Stimulated activated CD4-positive, alpha-beta T cell treated with anti-CD3 and anti-CD28 coated beads, Interleukin-1b, Interleukin-23, amount 100 ng/mL, for 24 hours (primary cell): ENCODE measurements around the gene TBC1D22A.
"Not testable (repeated sequence)": the region's sequence is repeated elsewhere in the genome, so short reads cannot be mapped to it uniquely, and the experiment has no call there.

ENCODE experiments used
- DNase-seq, 4 experiments: peaks; one replicate each; pipeline ENCODE4 v3.0.0-alpha.2; 2020; ENCODE audit warnings: low read depth in 4 of 4, low spot score in 1 of 4

Gene TBC1D22A

DNA sequence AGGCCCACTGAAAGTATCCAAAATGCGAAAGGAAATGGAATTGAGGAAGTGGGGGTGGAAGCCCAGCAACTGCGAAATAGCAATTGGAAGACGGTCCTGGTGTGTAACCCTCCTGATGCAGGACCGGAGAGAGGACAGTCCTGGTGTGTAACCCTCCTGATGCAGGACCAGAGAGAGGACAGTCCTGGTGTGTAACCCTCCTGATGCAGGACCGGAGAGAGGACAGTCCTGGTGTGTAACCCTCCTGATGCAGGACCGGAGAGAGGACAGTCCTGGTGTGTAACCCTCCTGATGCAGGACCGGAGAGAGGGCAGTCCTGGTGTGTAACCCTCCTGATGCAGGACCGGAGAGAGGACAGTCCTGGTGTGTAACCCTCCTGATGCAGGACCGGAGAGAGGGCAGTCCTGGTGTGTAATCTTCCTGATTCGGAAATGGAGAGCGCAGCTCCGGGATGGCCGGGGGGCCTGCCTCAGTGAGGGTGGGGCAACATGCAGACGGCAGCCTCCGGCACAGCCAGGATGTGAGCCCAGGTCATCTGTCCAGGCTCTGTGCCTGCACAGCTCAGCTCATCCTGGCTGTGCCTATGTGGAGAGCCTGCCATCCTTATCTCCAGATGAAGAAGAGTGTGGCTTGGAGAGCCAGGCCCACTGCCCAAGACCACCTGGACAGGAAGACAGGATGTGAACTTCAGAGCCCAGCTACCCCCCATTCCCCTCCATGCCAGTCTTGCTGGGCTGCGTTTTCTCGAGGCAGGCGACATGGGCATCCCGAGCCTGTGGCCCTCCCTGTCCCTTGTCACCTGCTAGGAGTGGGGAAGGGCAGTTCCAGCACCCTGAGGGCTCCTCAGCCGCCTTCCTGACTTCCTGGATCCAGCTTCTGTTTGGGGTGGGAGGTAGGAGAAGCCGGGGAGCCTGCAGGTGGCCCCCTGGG is 408.3 kb downstream of the TBC1D22A start:
- DNase-seq = not testable (repeated sequence)

- DNase-seq = no peak
Observed at GRCh38 chr22:47171441-47172221, 409.2 kb downstream of the TBC1D22A start.

- no peak for DNase-seq
Observed at GRCh38 chr22:47172771-47173534, 410.5 kb downstream of the TBC1D22A start.

- DNase-seq = no peak
Observed at GRCh38 chr22:47173535-47174021, 411.1 kb downstream of the TBC1D22A start.

GRCh38 chr22:47174096-47174495 is 411.6 kb downstream of the TBC1D22A start:
- DNase-seq = no peak

DNA sequence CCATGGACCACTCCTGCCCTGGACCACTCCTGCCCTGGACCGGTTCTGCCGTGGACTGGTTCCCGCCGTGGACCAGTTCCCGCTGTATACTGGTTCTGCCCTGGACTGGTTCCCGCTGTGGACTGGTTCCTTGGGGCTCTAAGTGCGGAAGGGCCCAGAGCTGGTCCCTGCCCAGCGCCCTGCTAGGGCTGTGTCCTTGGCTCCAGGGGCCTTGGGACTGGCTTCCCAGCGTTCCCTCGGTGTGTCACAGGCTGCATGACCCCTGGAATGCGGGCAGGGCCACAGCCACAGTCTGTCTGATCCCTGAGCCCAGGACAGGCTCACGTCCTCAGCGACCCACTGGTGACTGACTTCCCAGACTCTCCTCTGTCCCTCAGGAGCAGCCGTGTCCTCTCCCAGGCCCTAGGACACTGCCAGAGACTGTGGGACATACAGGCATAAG is 412.2 kb downstream of the TBC1D22A start:
- no peak for DNase-seq

GRCh38 chr22:47175151-47176025 is 412.9 kb downstream of the TBC1D22A start:
- no peak for DNase-seq

GRCh38 chr22:47176026-47176389 is 413.6 kb downstream of the TBC1D22A start:
- no peak for DNase-seq

GRCh38 chr22:47176573-47177333 is 414.3 kb downstream of the TBC1D22A start:
- DNase-seq = no peak

DNA sequence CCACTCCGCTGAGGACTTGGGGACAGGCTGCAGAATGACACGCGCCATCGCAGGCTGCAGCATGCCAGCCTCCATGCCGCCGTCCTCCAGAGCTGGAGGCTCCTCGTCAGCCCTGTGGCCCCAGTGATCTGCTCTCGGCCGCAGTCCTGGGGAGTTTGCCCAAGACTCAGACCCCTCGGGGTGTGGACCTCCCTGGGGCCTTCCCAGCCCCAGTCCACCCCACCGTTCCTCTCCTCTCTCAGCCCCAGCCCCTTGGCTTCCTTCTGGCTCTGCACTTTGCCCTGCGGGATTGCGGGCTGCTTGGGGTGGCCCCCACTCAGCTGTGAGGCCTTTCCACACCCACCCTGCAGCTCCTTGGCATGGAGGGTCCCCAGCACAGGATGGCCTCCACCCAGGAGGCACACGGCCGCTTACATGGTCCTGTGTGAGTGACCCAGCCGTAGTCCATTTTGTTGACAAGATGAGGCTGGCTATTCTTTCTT is 414.9 kb downstream of the TBC1D22A start:
- DNase-seq = no peak

- no peak for DNase-seq
Observed at GRCh38 chr22:47178339-47178738, 415.9 kb downstream of the TBC1D22A start.

- DNase-seq = no peak
Observed at GRCh38 chr22:47180796-47181195, 418.3 kb downstream of the TBC1D22A start.

DNA sequence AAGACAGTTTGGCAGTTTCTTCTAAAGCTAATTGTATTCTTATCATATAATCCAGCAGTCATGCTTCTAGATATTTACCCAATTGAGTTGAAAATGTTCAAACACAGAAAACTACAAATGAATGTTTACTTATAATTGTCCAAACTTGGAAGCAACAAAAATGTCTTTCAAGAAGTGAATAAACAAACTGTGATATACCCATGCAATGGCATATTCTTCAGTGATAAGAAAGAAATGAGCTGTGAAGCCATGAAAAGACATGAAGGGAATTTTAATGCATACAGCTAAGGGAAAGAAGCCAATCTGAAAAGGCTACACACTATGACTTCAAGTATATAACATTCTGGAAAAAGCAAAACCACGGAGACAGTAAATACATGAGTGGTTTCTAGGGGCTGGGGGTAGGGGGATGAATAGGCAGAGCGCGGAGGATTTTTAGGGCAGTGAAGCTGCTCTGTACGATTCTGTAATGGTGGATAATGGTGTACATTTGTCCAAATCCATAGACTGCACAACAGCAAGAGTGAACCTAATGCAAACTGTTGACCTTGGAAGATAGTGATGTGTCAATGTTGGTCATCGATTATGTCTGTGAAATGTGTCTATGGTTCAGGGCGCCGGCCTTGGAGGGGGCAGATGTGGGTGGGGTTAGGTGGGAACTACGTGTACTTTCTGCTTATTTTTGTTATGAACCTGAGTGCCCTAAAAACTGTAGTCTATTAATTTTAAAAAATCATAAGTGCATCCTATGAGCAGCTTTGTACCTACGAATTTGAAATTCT is 424.9 kb downstream of the TBC1D22A start:
- no peak for DNase-seq

GRCh38 chr22:47188261-47189055 is 426.0 kb downstream of the TBC1D22A start:
- no peak for DNase-seq

DNA sequence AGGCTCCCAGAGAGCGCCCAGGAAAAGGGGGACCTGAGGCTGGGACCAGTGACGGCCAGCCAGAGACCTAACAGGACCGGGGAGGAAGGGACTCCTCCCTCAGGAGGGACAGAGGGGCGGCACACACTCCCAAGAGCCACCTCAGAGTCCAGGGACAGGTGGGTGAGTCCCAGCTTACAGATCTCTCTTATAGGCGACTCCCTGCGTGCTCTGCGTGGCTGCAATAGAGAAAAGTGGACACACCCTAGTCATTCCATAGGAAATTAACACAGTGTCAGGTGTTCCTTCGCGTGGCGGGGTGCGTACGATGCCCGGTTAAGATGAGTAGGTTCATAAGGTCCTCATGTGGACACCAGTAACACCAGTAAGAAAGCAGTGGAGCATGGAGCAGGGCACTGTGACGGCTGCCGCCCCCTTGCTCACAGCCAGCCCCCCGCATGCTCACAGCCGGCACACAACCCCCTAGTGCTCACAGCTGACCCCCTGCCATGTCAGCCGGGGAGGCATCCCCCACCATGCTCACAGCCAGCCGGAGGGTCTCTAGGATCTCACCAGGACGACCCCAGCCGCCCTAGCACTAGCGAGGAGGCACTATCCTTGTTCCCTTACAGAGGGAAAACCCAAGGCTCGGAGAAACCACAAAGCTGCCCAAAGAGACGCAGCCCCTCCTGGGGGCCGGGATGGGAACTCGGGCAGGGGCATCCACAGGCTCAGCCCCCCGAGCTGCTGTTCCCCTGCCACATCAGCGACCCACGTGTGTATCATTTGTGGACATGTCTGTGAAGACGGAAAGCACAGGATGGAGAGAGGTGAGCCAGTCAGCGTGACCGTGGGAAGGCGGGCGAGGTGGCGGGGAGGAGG is 426.8 kb downstream of the TBC1D22A start:
- DNase-seq = no peak

DNA sequence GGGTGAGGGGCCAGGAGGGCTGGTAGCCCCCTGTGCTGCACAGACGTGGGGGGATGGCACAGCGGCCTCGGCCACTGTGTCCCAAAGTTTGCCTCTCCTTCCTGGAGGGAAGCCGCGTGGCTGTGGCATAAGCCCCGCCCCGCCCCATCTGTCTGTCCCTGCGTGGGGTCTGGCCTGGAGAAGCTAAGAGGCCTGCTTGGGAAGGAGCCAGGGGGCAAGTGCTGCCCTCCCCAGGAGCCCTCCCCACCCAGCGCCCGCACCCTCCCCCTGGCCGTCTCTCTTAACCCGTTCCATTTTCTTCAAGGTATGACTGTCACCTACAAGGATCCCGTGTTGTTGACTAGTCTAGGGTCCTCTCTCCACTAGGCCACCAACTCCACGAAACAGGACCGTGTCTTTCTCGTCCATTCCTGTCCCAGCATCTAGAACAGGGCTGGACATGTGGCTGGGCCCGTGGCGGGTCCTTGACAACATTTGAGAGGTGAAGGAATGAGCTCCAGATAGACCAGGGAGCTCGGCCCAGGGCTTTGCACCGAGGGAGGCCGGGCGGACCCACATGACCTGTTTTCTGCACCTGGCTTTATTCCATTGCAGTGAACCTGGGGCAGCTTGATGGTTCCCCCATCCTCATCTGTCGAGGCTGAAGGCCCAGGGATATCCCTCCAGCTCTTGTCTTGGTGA is 428.0 kb downstream of the TBC1D22A start:
- DNase-seq = no peak
